ENCODE measurements around the gene TRPM3.

DNA sequence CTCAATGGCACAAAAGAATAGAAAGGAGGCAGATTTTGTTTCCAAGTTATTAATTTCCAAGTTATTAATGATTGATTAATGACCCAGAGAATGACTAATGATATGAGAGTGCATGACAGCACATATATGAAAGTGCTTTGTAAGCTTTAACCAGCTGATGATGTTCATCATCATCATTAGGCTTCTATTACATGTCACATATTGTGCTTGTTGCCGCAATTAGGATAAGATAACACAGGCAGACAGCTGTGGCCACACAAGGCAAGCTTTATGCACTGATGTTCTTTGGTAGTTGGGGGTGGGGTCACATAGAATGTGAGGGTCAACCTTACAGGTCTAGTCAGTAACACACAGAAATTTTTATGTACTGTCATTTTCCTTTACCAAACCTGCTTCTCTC is 219.7 kb downstream of the TRPM3 start:
- TF ChIP-seq, protein P1, sequence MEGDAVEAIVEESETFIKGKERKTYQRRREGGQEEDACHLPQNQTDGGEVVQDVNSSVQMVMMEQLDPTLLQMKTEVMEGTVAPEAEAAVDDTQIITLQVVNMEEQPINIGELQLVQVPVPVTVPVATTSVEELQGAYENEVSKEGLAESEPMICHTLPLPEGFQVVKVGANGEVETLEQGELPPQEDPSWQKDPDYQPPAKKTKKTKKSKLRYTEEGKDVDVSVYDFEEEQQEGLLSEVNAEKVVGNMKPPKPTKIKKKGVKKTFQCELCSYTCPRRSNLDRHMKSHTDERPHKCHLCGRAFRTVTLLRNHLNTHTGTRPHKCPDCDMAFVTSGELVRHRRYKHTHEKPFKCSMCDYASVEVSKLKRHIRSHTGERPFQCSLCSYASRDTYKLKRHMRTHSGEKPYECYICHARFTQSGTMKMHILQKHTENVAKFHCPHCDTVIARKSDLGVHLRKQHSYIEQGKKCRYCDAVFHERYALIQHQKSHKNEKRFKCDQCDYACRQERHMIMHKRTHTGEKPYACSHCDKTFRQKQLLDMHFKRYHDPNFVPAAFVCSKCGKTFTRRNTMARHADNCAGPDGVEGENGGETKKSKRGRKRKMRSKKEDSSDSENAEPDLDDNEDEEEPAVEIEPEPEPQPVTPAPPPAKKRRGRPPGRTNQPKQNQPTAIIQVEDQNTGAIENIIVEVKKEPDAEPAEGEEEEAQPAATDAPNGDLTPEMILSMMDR (conservative IDR thresholded peaks at IDR 0.05; ENCODE audit: low read depth, low read length): no peak
- TF ChIP-seq EZH2phosphoT487 (IDR thresholded peaks at IDR 0.05; ENCODE audit: borderline replicate concordance, low read length): no peak

Data from PC-3 (cell line).